Umbilical cord (tissue), 2 donors: ENCODE data around the gene TCF4. TPM values are rescaled to one million over a fixed set of nuclear protein-coding genes. Genes with fewer than 3 reads are reported as not detected.
A peak's percentile ranks its signal among the peaks of the same experiment; 100 is the strongest.

Source experiments
- DNase-seq: peaks from one replicate; pipeline ENCODE4 v3.0.0-alpha.2; 2015; ENCODE audit warnings: low spot score
- total RNA-seq: library from RNA; depleted of rRNA; stranded (reverse); fragments of >200 nt; gene quantifications from one replicate; pipeline ENCODE4 v1.2.3, GENCODE V29; 2014; ENCODE audit warnings: low replicate concordance; ENCODE audit not compliant: insufficient read depth

The TCF4 gene
- total RNA-seq, 1 donor from 2014 or later = 136 TPM

- DNase-seq = no peak
These were observed 286.2 kb downstream of the TCF4 start for GRCh38 chr18:55301824-55302166.

GRCh38 chr18:55300936-55301531 is 287.0 kb downstream of the TCF4 start:
- no peak for DNase-seq

- DNase-seq = no peak
These were observed 287.5 kb downstream of the TCF4 start for GRCh38 chr18:55300421-55300935.

GRCh38 chr18:55296778-55297177 is 291.2 kb downstream of the TCF4 start:
- DNase-seq = no peak

- DNase-seq = peak; percentile 86
These were observed 291.9 kb downstream of the TCF4 start for GRCh38 chr18:55296115-55296514.

GRCh38 chr18:55290898-55291297 is 297.1 kb downstream of the TCF4 start:
- no peak for DNase-seq

- no peak for DNase-seq
These were observed 298.2 kb downstream of the TCF4 start for GRCh38 chr18:55289775-55290174.

GRCh38 chr18:55289048-55289447 is 298.9 kb downstream of the TCF4 start:
- no peak for DNase-seq

GRCh38 chr18:55287935-55288868 is 299.8 kb downstream of the TCF4 start:
- DNase-seq = no peak

GRCh38 chr18:55287149-55287806 is 300.7 kb downstream of the TCF4 start:
- no peak for DNase-seq

- no peak for DNase-seq
These were observed 301.7 kb downstream of the TCF4 start for GRCh38 chr18:55286257-55286825.

- no peak for DNase-seq
These were observed 303.4 kb downstream of the TCF4 start for GRCh38 chr18:55284614-55285013.

GRCh38 chr18:55283309-55283708 is 304.7 kb downstream of the TCF4 start:
- no peak for DNase-seq

- no peak for DNase-seq
These were observed 307.5 kb downstream of the TCF4 start for GRCh38 chr18:55280503-55280902.

- DNase-seq = no peak
These were observed 312.7 kb downstream of the TCF4 start for GRCh38 chr18:55275039-55275901.

- DNase-seq = no peak
These were observed 315.3 kb downstream of the TCF4 start for GRCh38 chr18:55272510-55273243.

- DNase-seq = no peak
These were observed 318.4 kb downstream of the TCF4 start for GRCh38 chr18:55269622-55270021.

GRCh38 chr18:55268628-55269275 is 319.2 kb downstream of the TCF4 start:
- no peak for DNase-seq

- DNase-seq = no peak
These were observed 319.8 kb downstream of the TCF4 start for GRCh38 chr18:55268151-55268601.

GRCh38 chr18:55266981-55267380 is 321.0 kb downstream of the TCF4 start:
- DNase-seq = no peak
